H1 (cell line): ENCODE results near the gene MORF4L1. TPM values are rescaled to one million over a fixed set of nuclear protein-coding genes. Genes with fewer than 3 reads are reported as not detected.

ENCODE experiments used
- ASH2L ChIP-seq: fragments of 200-600, 300-600 bp; sonication (generic); IDR thresholded peaks from one replicate; pipeline ENCODE4 v1.7.1; 2017; ENCODE audit warnings: low read length
- BACH1 ChIP-seq: IDR thresholded peaks from 2 replicates; pipeline ENCODE4 v1.6.1; 2012; ENCODE audit warnings: low read length, improper control_type of control experiment
- CEBPB ChIP-seq: IDR thresholded peaks from 2 replicates; pipeline ENCODE4 v1.6.1; 2012; ENCODE audit warnings: low read depth, low read length
- EGR1 ChIP-seq: IDR thresholded peaks from 2 replicates; pipeline ENCODE4 v1.6.1; 2011; ENCODE audit warnings: low read depth, low read length, borderline replicate concordance
- RNF2 ChIP-seq: fragments of 200-900, 300-1000 bp; sonication (generic); IDR thresholded peaks from 2 replicates; pipeline ENCODE4 v1.7.1; 2016; ENCODE audit warnings: borderline replicate concordance, low read depth, mild to moderate bottlenecking, antibody characterized with exemption, low read length; ENCODE audit not compliant: poor library complexity, severe bottlenecking; ENCODE audit errors: missing control alignments
- SIN3A ChIP-seq, 2 experiments: IDR thresholded peaks in 1 of 2; conservative IDR thresholded peaks in 1 of 2; 2 replicates each; pipeline ENCODE4 v1.6.1; 2011 to 2012; ENCODE audit warnings: low read length in 2 of 2, improper control_type of control experiment in 1 of 2, low read depth in 1 of 2, mild to moderate bottlenecking in 1 of 2
- SP1 ChIP-seq: IDR thresholded peaks from 2 replicates; pipeline ENCODE4 v1.6.1; 2011; ENCODE audit warnings: low read depth, low read length
- TBP ChIP-seq: IDR thresholded peaks from 2 replicates; pipeline ENCODE4 v1.6.1; 2011; ENCODE audit warnings: low read depth, low read length, improper control_type of control experiment
- TCF12 ChIP-seq: IDR thresholded peaks from 2 replicates; pipeline ENCODE4 v1.6.1; 2011; ENCODE audit warnings: low read depth, mild to moderate bottlenecking, low read length
- polyA plus RNA-seq, 7 experiments: library from polyadenylated mRNA; depleted of rRNA in 3 of 7; stranded (reverse) in 5 of 7; unstranded in 2 of 7; fragments of >200 nt in 5 of 7; fragments of 200-250 nt in 2 of 7; gene quantifications; 1 replicate in 5 of 7; 2 replicates in 1 of 7; 4 replicates in 1 of 7; pipeline versions ENCODE4 v1.2.1 to v1.2.3, GENCODE V29; 2011 to 2013; ENCODE audit warnings: missing spikeins in 2 of 7, mixed read lengths in 2 of 7
- total RNA-seq: library from RNA; stranded (reverse); fragmentation: NEBNext Ultra II Directional; extraction: Animal tissue kit (Norgen Biotek cat#: 25700); gene quantifications from 2 replicates; pipeline ENCODE4 v1.2.1, GENCODE V29; 2021

The MORF4L1 gene
- total and polyA plus RNA-seq, 2 of the 8 experiments (the other 6 are each of a cell fraction or from before 2014, with no cell fraction given): 260 to 533 TPM

GRCh38 chr15:78915341-78916087 is 42.8 kb downstream of the MORF4L1 start (continued):
- TF ChIP-seq SP1 (no peak), RNF2 (no peak), TBP (no peak), EGR1 (no peak), CEBPB (no peak), BACH1 (no peak), TCF12 (no peak), SIN3A (conservative IDR thresholded peaks at IDR 0.05 in 1 of 2, IDR thresholded peaks at IDR 0.05 in 1 of 2; ENCODE audit: low read depth in 1 of 2, low read length in 2 of 2) (no peak), ASH2L (no peak)
